Stimulated activated naive CD8-positive, alpha-beta T cell treated with anti-CD3 and anti-CD28 coated beads, Interleukin-15, Interleukin-2, amounts not matched to agents 100 U/mL and 50 U/mL, for 24 hours (primary cell): ENCODE measurements around the gene TTLL3.
"Not testable (repeated sequence)": the region's sequence is repeated elsewhere in the genome, so short reads cannot be mapped to it uniquely, and the experiment has no call there.

ENCODE experiments used
- ATAC-seq: fragments of 150-1000 bp; cut with Tn5 transposase; one replicate; pipeline ENCODE4 v1.10.0; 2021
- DNase-seq: peaks from one replicate; pipeline ENCODE4 v3.0.0; 2021

Gene TTLL3, protein sequence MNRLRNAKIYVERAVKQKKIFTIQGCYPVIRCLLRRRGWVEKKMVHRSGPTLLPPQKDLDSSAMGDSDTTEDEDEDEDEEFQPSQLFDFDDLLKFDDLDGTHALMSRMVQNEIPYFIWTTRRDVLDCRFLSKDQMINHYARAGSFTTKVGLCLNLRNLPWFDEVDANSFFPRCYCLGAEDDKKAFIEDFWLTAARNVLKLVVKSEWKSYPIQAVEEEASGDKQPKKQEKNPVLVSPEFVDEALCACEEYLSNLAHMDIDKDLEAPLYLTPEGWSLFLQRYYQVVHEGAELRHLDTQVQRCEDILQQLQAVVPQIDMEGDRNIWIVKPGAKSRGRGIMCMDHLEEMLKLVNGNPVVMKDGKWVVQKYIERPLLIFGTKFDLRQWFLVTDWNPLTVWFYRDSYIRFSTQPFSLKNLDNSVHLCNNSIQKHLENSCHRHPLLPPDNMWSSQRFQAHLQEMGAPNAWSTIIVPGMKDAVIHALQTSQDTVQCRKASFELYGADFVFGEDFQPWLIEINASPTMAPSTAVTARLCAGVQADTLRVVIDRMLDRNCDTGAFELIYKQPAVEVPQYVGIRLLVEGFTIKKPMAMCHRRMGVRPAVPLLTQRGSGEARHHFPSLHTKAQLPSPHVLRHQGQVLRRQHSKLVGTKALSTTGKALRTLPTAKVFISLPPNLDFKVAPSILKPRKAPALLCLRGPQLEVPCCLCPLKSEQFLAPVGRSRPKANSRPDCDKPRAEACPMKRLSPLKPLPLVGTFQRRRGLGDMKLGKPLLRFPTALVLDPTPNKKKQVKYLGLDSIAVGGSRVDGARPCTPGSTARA

DNA sequence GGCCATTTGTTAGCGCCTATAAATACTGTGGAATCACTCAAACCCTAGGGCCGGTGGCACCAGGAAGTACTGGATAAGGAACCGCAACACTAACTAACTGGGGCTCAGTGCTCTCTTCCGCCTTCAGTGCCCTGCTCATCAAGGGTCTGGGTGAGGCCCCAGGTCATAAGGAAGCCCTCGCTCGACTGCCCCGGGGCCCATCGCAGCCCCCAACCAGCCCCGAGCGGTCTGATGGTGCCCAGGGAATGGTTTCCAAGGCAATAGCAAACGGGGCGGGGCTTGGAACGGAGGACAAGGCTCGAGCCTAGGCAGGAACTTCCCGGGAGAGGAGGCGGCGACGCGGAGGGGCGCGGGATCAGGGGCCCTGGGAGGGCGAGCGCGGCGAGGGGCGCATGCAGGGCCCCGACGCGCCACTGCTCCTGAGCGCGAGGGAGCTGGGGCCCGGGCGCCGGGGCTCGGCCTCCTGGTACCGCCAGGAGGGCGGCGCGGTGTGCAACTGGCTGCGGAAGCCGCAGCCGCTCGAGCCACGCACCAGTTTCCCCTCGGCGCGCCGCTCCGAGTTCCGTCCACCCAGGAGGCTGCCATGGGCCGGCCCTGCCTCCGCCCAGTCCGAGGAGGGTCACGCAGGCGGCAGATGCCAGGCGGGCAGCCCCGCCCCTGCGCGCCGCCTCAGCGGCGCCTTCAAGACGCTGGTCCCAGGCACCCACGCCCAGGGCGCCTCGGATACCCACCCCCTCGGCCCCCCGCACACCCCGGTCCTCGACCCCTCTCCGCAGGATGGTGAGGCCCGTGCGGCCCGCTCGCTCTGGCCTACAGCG, at the start of gene TTLL3:
Gene TTLL3 (plus strand): TSS at position 648 of the 818 bp plus-strand sequence. CDS start 400 bp downstream, outside the sequence.
- ATAC-seq (peak; percentile 19), DNase-seq (peak; percentile 52)

- DNase-seq, result no peak
- ATAC-seq, result no peak
Observed at GRCh38 chr3:9760779-9761505, 49.1 kb upstream of the TTLL3 start.

DNA sequence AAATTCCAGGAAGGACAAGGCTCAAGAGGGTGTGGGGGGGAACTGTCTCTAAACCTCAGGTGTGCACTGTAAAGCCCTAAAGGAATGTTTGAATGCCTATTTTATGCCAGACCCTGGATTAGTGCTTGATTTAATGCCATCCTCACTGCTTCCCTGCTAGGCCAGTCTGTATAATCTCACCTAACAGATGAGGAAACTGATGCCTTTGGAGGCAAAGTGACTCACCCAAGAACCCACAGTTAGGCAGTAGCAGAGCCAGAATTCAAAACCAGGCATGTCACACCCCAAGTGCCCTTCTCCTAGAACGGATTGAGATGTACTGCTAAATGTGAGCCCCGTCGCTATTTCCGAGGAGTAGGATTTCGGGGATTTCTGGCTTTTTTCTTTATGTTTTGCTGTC, 48.1 kb upstream of the TTLL3 start:
- DNase-seq (no peak), ATAC-seq (no peak)

GRCh38 chr3:9762871-9763270, 47.2 kb upstream of the TTLL3 start:
- DNase-seq (no peak), ATAC-seq (no peak)

GRCh38 chr3:9765865-9766264, 44.2 kb upstream of the TTLL3 start:
- no peak for ATAC-seq

GRCh38 chr3:9767418-9767817, 42.6 kb upstream of the TTLL3 start:
- ATAC-seq, result no peak
- no peak for DNase-seq

More at GRCh38 chr3:9765865-9766264, 44.2 kb upstream of the TTLL3 start:
- no peak for DNase-seq

DNA sequence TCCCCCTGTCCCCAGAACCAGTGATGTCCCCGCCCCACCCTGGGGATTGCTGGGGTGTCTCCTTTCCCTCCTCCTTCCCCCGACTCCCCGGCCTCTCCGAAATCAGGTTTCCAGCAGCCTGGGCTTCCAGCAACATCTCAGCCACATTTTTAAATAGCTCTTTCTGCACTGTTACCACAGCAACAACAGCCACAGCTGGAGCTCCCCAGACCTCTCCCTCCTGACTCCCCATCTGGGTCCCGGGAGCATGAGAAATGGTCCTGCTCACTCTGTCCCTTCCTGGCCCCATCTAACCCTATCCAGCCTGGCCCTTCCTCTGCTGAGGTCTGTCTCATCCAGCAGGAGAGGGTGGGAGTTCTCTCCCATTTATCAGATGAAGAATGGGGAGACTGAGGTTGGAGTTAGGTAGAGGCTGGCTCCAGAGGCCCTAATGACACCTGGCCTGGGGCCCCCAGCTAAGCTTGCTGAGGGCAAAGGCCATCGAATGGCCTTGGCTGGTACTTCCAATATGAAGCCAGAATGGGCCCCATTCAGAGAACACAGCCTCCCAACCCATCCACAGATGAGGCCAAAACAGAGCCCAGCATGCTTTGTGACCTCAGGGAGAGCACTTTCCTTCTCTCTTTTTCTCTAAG, 41.8 kb upstream of the TTLL3 start:
- ATAC-seq (no peak), DNase-seq (no peak)

GRCh38 chr3:9769012-9769411, 41.0 kb upstream of the TTLL3 start:
- no peak for DNase-seq
- ATAC-seq, result no peak

DNA sequence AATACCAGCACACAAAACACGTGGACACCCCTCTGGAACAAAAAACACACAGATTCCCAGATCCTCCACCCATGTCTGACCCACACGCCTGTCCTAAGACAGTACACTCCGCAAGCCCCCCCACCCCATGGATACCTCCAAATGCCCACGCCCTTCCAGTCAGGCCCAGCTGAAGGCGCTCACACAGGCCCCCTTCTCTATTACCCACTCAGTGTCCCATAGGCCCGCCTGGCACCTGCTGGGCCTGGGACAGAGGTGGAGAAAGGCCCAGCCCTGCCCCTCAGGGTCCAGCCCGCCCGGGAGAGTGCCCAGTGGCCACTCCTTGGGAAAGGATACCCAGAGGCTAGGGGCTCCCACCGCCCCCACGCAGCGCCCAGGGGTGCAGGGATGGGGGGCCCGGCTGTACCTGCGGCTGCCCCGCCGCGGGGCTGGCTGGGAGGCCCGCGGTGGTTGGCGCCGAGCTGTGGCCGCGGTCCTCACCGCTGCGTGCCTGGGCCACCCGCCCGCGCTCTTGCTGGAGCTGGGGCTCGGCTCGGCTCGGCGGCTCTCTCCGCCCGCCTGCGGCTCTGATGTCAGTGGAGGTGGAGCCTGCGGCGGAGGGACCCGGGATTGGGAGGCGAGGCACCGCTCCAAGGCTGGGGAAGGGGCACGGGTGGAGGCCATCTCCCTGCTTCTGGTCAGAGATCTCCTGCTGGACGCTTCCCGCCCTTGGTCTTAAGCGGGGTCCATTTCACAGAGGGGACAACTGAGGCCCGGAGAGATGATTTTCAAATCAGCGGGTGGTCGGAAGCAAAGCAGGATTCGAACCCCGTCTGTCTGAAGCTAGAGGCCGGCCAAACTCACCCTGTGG, 40.4 kb upstream of the TTLL3 start, which contains the start of gene CAMK1:
Gene CAMK1 (minus strand): TSS at position 522 of the 850 bp plus-strand sequence. CDS start 2,198 bp downstream, outside the sequence.
- peak; percentile 95 for ATAC-seq
- DNase-seq, result peak; percentile 81

DNA sequence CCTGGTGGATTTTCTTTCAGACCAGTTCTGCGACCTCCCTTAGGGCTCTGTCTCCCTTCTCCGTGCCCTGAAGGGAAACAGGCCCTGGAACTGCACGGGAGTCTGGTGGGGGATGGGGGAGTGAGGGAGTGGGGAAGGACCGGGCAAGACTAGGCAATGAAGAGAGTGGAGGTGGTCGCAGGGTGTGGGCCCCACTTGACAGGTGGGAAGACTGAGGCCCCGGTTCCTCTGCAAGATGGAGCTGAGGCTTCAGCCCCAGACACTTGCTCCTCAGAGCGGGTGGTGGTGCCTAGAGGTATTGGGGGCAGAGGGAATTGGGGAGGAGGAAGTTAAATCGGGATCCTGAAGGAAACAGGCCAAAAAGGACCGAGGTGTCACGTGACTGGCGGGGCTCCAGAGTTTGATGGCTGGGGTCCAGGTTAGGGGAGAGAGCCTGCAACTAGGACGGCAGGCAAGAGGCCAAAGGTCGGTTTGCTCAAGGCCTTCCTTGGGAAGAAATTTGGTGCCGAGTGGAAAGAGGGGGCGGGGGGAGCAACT, 39.7 kb upstream of the TTLL3 start:
- DNase-seq, result no peak
- no peak for ATAC-seq

- ATAC-seq, DNase-seq: not testable (repeated sequence)
Observed at GRCh38 chr3:9771007-9771406, 39.1 kb upstream of the TTLL3 start.

- ATAC-seq, result no peak
- DNase-seq, result no peak
Observed at GRCh38 chr3:9776896-9777693, 33.0 kb upstream of the TTLL3 start.

DNA sequence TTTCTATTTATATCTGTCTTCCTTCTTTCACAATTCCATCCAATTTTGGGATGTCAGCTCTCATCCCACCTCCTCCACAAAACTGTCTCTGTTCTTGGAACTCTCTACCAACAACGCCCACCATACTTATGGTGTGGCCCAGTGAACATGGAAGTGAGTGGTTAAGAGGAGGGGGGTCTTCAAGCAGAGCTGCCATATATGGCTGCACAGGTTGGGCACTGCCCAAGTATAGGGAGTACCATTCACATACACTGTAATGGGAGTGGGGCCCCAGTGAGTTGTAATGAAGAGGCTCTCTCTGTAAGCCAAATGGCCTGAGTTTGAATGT, 32.4 kb upstream of the TTLL3 start:
- DNase-seq (peak; percentile 34), ATAC-seq (peak; percentile 40)

- DNase-seq (peak; percentile 71), ATAC-seq (peak; percentile 89)
Observed at GRCh38 chr3:9778143-9779074, 31.7 kb upstream of the TTLL3 start.

- DNase-seq (peak; percentile 27), ATAC-seq (no peak)
Observed at GRCh38 chr3:9779075-9779593, 30.9 kb upstream of the TTLL3 start.

DNA sequence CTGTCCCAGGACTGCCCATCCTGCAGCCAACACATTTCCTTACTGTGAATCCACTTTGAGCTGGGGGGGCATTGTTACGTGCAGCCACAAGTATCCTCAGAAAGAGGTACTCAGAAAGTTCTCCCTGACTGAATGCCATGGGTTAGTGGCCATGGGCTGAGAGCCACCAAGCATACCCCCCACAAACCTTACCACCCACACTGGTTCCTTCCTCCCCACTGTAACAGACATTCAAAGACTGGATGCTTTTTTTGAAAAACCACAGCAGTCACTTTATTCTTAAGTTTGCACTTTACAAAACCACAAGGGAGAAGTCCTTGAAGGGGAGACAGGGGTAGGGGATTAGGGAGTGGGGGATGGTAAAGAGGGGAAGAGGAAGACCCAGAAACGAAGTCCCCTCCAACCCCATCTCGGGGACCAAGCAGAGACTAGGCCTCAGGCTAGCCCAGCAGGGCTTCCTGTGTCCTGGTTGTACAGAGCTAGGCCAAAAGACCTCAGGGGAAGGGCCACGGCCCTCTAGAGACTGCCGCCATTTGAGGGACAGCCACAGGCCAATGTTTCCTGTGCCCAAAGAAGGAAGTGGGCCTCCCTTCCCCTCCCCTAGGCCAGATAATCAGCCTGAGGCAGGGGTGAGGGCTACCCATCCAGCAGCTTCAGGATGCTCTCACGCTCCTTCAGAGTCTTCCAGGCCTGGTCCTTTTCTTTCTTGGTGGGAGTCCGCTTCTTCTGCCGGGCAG, 30.2 kb upstream of the TTLL3 start:
- ATAC-seq, result peak; percentile 60
- peak; percentile 64 for DNase-seq

DNA sequence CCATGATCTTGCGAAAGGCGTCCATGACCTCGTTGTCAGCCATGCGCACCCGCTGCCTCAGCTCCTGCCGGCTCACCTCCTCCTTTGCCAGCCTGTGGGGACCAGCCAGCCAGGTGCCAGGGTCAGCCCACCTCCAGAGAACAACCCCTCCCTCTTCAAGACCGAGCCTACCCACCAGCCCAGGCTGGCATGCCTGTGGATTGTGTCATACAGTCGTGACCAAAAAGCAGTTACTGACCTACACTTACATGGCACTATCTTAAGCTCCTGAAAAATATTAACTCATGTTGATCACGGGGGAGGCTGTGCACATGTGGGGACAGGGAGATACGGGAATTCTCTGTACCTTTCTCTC, 29.6 kb upstream of the TTLL3 start:
- ATAC-seq (no peak), DNase-seq (no peak)
